Measurements from ENCODE around the gene EPHA3.

The EPHA3 gene

GRCh38 chr3:89227634-89228033, 120.2 kb downstream of the EPHA3 start:
- DNase-seq: no peak

DNA sequence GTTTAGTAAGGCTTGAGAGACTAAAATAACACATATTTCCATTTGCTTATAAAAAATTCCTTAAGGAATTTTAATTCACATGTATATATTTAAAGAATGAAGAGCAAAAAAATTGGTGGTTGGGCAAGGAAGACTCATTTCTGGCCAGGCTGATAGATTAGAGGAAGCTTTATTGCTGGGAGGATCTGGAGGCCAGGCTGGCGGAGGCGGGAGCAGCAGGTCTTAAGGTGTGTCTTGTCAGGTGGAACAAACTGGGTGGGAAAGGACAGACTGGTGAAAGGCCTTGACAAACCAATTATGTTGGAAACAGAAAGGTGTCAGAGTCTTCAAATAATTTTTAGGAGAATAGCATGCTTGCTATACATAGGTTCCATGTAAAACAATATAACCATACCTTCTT, 124.7 kb downstream of the EPHA3 start:
- DNase-seq: no peak

DNA sequence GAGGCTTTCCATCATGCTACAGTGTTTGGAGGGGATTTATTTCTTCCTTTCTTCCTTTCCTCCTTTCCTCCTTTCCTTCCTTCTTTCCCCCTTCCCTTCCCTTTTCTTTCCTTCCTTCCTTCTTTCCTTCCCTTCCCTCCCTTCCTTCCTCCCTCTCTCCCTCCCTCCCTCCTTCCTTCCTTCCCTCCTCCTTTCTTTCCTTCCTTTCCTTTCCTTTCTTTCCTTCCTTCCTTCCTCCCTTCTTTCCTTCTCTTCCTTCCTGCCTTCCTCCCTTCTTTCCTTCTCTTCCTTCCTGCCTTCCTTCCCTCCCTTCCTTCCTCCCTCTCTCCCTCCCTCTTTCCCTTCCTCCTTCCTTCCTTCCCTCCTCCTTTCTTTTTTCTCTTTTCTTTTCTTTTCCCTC, 127.2 kb downstream of the EPHA3 start:
- DNase-seq: no peak

GRCh38 chr3:89238846-89239245, 131.4 kb downstream of the EPHA3 start:
- no peak for DNase-seq

GRCh38 chr3:89239774-89240173, 132.4 kb downstream of the EPHA3 start:
- no peak for DNase-seq

- no peak for DNase-seq
Observed at GRCh38 chr3:89245612-89246011, 138.2 kb downstream of the EPHA3 start.

GRCh38 chr3:89246326-89246725, 138.9 kb downstream of the EPHA3 start:
- no peak for DNase-seq

DNA sequence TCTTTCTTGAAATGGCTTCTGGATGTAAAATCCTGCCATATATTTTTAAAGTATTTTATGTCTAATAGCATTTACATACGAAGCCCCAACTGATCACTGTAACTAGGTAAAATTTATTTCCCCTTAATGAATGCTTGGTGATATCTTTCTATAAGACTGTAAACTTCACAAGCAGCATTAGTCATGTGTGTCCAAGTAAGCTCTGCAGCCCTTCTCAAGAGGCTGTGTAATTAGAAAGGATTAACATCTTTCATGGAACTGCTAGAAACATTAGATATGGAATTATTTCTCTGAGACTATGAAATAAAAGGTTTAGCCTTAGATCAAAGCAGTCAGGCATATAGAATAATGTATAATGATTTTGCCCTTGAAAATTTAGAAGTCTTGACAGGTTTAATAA, 143.3 kb downstream of the EPHA3 start:
- no peak for DNase-seq

GRCh38 chr3:89252016-89252415, 144.6 kb downstream of the EPHA3 start:
- no peak for DNase-seq

GRCh38 chr3:89252860-89253259, 145.4 kb downstream of the EPHA3 start:
- no peak for DNase-seq

- DNase-seq: no peak
Observed at GRCh38 chr3:89256395-89256794, 149.0 kb downstream of the EPHA3 start.

DNA sequence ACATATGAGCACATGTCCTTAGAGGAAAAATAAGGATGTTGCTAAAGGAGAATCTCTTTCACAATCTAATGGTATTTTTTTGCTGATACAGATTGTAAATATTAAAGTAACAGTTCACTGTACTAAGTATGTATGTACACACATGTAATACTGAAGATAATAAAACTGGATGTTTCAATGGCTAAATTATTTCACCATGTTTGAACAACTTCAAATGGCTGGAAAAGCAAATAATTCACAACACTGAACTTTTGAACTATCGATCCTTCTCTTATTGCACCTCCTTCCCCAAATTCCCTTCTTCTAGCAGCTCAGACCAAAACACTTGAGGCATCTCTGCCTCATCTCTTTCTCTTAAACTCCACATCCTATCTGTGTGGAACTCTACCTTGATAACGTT, 149.5 kb downstream of the EPHA3 start:
- DNase-seq: no peak

DNA sequence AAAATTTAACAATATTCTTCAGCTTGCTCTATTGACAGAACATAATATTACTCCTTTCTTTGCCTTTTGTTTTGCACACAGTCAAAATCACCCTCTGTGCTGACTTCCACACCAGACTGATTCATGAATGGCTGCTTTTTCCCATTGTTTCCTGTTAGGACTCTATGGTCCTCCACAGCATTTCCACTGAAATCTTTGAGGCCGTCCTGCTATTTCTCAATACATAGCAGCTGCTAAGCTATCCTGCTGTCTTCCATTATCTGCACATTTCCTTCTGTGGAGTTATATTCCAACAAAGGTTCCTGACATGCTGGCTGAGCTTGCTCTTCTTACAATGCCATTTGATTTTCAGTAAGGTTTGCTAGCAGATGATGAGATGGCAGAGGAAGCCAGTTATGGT, 153.3 kb downstream of the EPHA3 start:
- DNase-seq: no peak

- DNase-seq: no peak
Observed at GRCh38 chr3:89261673-89262072, 154.3 kb downstream of the EPHA3 start.

DNA sequence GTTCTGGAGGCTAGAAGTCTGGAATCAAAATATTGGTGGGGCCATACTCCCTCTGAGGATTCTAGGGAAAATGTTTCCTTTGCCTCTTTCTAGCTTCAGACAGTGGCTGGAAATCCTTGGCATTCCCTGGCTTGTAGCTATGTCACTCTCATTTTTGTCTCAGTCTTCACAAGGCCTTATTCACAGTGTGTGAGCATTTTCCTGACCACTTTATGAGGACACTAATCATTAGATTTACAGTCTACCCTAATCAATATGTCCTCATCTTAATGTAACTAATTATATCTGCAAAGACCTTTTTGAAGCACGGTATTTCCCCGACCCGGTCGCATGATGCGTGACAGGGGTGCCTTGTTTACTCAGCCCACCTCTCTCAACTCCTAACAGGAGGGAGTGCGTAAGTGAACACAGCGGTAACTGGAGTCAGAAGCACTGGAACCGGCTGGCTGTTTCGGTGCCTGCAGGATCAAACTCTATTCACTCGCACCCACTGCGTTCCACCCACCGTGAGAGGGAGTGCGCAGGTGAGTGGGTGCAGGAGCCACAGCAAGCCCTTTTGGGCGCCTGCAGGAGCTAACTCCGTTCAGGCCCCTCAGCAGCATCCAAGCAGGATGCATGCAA, 155.0 kb downstream of the EPHA3 start:
- DNase-seq: no peak

GRCh38 chr3:89264037-89264560, 156.7 kb downstream of the EPHA3 start:
- DNase-seq: no peak

DNA sequence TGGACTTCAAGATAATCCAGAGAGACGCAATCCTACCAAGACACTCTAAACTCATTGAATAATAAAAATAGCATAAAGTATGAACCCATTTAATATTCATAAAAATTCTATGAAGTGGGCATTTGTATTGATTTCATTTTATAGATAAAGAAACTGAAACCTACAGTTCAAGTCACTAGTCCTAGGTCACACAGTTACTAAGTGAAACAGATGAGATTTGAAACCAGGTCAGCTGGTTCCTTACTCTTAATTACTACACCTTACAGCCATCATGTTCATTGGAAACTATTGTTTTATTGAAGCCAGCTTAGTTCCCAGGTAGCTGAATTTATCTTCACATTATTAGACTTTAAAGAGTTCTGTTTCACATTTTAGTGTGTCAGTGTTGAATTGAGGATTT, 158.7 kb downstream of the EPHA3 start:
- DNase-seq: no peak

DNA sequence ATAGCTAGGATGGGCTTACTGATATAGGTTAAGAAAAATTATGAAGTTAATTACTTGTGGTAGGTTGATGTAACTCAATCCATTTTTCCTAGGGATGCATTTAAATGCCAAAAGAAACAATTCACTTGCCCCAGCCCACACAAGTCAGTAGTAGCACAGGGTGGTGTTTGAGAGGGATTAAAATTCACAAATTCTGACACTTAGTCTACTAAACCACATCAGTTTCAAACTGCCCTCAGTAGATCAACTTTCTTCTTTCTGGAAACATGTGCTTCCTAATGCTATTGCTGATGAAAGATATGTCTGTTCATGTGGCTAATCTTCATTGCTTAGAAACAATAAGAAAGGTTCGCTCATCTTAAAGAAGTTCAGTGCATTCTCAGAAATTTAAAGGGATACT, 160.6 kb downstream of the EPHA3 start:
- no peak for DNase-seq

DNA sequence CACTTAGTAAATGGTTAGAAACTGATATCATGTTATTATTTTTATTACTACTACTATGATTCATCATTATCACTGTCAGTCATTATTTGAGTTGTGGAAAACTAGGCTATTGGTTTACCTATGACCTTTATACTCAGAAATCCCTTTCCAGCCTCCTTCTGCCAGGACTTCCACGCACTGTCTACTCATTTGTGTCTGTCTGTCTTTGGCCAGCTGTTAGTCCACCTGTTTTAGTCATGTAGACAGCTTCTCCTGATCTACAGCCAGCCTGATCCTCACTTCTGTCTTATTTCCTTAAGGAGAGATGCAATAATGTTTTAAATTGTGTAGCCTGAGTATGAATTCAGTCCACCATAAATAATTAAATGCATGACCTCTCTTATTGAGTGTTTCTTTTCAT, 162.8 kb downstream of the EPHA3 start:
- DNase-seq: no peak

DNA sequence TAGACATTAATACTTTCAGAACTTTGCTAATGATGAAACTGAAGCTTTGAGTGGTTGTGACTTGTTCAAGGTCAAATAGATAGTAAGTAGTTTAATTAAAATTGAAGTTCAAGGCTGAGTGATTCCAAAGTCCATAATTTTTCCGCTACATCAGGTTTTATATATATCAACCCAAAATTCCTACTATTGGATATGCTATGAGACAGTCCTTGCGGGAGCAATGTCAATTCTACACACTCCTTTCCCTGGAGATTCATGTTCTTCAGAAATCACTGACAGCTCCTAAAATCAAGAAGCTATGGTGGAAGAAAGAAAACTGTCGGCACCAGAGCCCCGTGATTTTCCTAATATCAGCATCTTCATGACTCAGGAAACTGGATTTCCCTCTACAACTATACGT, 167.6 kb downstream of the EPHA3 start:
- DNase-seq: no peak

- DNase-seq: no peak
Observed at GRCh38 chr3:89276116-89276515, 168.7 kb downstream of the EPHA3 start.

GRCh38 chr3:89278302-89279025, 171.0 kb downstream of the EPHA3 start:
- DNase-seq: no peak

DNA sequence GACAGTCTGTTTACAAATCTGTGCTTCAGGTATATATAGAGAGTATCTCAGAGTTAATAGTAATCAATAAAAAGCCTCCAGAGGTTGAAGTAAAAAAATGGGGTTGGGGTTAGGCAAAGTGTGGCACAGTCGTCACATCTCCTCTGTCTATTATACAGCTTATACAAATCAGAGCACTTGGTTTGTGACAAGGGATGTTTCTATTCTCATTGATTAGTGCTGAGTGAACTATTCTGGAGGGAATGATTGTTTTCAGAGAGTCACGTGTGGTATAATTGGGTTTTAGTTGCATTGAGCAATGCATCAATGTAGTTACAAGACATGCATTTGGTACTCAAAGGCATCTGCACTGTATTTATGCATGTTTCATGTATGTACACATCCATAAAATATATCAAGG, 172.9 kb downstream of the EPHA3 start:
- no peak for DNase-seq
